ENCODE data around the gene SPEF1. TPM values are rescaled to one million over a fixed set of nuclear protein-coding genes. Genes with fewer than 3 reads are reported as not detected.
"Not testable (repeated sequence)": the region's sequence is repeated elsewhere in the genome, so short reads cannot be mapped to it uniquely, and the experiment has no call there.

The SPEF1 gene
- total and polyA plus RNA-seq, 8 donors = 0.20 to 1.7 (median 0.53) TPM

DNA sequence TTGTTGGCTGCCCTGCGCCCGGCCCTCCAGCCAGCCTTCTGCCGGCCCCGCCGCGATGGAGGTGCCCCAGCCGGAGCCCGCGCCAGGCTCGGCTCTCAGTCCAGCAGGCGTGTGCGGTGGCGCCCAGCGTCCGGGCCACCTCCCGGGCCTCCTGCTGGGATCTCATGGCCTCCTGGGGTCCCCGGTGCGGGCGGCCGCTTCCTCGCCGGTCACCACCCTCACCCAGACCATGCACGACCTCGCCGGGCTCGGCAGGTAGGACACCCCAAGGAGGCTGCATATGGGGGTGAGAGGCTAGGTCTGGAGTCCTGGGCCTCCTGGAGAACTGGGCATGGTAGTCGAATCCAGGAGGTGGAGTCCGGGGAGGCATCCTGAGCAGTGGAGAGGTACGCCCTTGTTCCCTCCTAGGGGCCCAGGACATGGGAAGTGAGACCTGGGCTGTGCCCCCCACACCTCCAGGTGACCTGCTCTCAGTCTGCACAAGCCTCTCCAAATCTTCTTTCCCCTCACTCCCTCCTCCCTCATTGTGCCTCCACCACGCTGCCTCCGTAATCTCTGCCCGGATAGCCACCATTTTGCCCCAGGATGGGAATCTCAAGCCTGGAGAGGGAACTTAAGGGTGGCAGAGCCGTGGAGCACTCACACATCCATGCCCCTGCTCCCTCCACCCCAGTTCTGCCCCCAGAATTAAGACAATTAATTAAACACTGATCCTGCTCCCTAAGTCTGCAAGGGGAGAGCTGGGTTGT, 15.4 kb upstream of the SPEF1 start:
- no peaks in the 10 kb centered on the region for H3K27me3 ChIP-seq
- H3K36me3 ChIP-seq = no peaks in the 10 kb centered on the region
- no peak overlapping the region for H3K27ac ChIP-seq
- peak overlapping the region; percentile 3 to 72 (median 50) for H3K4me3 ChIP-seq
- TF ChIP-seq, protein P1, sequence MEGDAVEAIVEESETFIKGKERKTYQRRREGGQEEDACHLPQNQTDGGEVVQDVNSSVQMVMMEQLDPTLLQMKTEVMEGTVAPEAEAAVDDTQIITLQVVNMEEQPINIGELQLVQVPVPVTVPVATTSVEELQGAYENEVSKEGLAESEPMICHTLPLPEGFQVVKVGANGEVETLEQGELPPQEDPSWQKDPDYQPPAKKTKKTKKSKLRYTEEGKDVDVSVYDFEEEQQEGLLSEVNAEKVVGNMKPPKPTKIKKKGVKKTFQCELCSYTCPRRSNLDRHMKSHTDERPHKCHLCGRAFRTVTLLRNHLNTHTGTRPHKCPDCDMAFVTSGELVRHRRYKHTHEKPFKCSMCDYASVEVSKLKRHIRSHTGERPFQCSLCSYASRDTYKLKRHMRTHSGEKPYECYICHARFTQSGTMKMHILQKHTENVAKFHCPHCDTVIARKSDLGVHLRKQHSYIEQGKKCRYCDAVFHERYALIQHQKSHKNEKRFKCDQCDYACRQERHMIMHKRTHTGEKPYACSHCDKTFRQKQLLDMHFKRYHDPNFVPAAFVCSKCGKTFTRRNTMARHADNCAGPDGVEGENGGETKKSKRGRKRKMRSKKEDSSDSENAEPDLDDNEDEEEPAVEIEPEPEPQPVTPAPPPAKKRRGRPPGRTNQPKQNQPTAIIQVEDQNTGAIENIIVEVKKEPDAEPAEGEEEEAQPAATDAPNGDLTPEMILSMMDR (IDR thresholded peaks at IDR 0.05) = no peak
- 15 to 19% methylated on average over 26 to 33 of the region's 33 CpGs for WGBS, 2 donors
- no peaks in the 10 kb centered on the region for H3K9me3 ChIP-seq
- ATAC-seq (peak in 1 of 4 donors; percentile 6), FAIRE-seq (no peak), DNase-seq (peak in 2 of 6 donors; percentile 41 to 77)
- H3K4me1 ChIP-seq = peaks cover 0 to 7% (median 0%) of the 10 kb centered on the region in 3 donors
- intact Hi-C loops (cut with DNase I) = no loop called here

DNA sequence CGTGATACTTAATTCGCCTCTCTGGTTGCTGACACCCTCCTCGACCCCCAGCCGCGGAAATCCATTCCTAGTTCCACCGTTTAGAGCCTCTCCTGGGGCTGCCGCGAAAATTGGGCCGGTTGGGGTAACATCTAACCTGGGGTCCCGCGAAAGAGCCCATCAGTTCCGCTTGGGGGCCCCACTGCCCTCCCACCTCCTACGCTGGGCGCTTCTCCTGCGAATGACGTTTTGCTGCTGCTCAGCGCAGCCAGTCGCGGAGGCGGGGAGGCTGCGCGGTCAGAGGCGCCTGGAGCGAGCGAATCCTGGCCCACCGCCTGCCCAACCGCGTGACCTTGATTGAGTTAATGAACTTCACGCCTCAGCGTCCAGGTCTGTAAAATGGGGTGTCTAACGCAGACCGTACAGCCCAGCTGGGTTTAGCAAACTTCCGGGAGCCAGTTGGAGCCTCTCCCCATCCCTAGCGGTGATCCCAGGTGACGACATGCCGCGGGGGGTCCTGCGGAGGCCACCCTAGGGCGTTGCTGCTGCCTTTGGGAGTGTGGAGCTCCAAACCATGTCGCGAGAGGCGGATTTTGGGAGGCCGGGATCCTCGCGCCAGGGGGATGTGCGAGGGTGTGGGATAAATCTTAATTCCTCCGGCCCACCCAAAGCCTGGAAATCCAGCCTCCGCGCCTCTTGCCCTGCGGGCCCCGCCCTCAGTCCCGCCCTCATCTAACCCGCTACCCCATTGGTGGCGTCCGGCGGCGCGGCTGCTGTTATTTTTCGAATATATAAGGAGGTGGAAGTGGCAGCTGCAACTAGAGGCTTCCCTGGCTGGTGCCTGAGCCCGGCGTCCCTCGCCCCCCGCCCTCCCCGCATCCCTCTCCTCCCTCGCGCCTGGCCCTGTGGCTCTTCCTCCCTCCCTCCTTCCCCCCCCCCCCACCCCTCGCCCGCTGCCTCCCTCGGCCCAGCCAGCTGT, 14.5 kb upstream of the SPEF1 start, which contains the start of gene CDC25B:
Gene CDC25B, plus strand, starts transcription at position 800 of the 958 bp plus-strand sequence. CDS start 222 bp downstream, outside the sequence.
- no peak for FAIRE-seq
- H3K4me1 ChIP-seq = peaks cover 0 to 7% (median 0%) of the 10 kb centered on the region in 3 donors
- ATAC-seq = peak; percentile 95 to 96 (median 96)
- H3K36me3 ChIP-seq = no peaks in the 10 kb centered on the region
- WGBS, 2 donors = 1 to 3% methylated on average over 51 to 68 of the region's 69 CpGs
- H3K27ac ChIP-seq = peak within 1 kb of the TSS; percentile 59 to 93 (median 83)
- peak within 1 kb of the TSS; percentile 47 to 72 (median 54) for H3K4me3 ChIP-seq
- H3K27me3 ChIP-seq = no peaks in the 10 kb centered on the region
- TF ChIP-seq, protein P1 (IDR thresholded peaks at IDR 0.05) = peak in 3 of 4 donors; percentile 17 to 29 (median 23)
- intact Hi-C loops (cut with DNase I) = no loop called here
- peak; percentile 87 to 94 (median 92) for DNase-seq
- no peaks in the 10 kb centered on the region for H3K9me3 ChIP-seq

DNA sequence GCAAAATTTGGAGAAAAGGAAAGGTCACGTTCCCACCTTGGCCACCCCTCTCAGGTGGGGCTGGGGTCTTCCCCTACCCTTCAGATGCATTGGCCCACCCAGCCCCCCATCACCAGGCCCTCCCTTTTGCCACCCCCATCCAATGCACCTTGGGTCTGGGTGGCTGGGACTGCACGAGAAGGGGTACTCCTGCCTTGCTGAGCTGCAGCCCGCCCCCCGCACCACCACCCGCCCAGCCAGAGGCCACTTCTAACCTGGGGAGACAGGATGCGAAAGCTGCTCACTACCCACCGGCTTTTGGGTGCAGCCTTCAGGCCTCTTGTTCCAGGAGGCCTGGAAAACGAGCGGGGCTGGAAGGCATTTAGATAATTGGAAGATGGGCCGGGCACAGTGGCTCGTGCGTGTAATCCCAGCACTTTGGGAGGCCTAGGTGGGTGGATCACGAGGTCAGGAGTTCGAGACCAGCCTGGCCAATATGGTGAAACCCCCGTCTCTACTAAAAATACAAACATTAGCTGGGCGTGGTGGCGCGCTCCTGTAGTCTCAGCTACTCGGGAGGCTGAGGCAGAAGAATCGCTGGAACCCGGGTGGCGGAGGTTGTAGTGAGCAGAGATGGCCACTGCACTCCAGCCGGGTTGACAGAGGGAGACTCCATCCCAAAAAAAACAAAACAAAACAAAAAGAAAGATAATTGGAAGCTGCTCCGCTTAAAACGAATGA, 13.6 kb upstream of the SPEF1 start:
- intact Hi-C loops (cut with DNase I) = no loop called here
- Histone ChIP-seq H3K4me3 (peak overlapping the region in 2 of 4 donors; percentile 54 to 72), H3K4me1 (peaks cover 0 to 7% (median 0%) of the 10 kb centered on the region in 3 donors), H3K9me3 (no peaks in the 10 kb centered on the region), H3K36me3 (no peaks in the 10 kb centered on the region), H3K27ac (peak overlapping the region in 3 of 4 donors; percentile 59 to 92 (median 74)), H3K27me3 (no peaks in the 10 kb centered on the region)
- 85 to 89% methylated on average over 25 of the region's 25 CpGs for WGBS, 2 donors
- TF ChIP-seq, protein P1 (IDR thresholded peaks at IDR 0.05) = no peak
- DNase-seq (peak in 2 of 6 donors; percentile 33 to 62), ATAC-seq (no peak), FAIRE-seq (no peak)

DNA sequence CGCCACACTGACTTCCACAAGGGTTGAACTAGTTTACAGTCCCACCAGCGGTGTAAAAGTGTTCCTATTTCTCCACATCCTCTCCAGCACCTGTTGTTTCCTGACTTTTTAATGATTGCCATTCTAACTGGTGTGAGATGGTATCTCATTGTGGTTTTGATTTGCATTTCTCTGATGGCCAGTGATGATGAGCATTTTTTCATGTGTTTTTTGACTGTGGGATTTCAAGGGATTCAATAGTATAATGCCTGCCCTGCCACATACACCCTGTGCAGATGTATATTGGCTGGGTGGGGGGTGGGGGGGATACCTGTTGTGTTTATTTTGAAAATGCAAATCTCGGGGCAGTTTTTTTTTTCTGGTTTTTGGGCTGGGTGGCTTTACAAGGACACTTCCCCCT, 12.9 kb upstream of the SPEF1 start:
- H3K36me3 ChIP-seq; ATAC-seq; H3K27me3 ChIP-seq; FAIRE-seq; H3K9me3 ChIP-seq; H3K4me1 ChIP-seq; DNase-seq; H3K27ac ChIP-seq; intact Hi-C loops (cut with DNase I); H3K4me3 ChIP-seq: not testable (repeated sequence)
- 67 to 85% methylated on average over 1 to 2 of the region's 3 CpGs for WGBS, 2 donors

DNA sequence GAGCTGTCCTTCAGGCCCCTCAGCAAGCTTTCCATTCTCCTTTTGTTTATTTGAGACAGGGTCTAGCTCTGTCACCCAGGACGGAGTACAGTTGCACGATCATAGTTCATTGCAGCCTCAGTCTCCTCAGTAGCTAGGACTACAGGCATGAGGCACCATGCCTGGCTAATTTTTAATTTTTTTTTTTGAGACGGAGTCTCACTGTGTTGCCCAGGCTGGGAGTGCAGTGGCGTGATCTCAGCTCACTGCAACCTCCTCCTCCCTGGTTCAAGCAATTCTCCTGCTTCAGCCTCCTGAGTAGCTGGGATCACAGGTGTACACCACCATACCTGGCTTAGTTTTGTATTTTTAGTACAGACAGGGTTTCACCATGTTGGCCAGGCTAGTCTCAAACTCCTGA, 8.0 kb upstream of the SPEF1 start:
- H3K9me3 ChIP-seq, FAIRE-seq, H3K27me3 ChIP-seq, H3K36me3 ChIP-seq, ATAC-seq, H3K4me3 ChIP-seq, DNase-seq, H3K27ac ChIP-seq: not testable (repeated sequence)
- intact Hi-C loops (cut with DNase I) = loop anchor here in 1 of 3 donors (5.0 kb wide), 1 partner anchor 33 kb away; the partner anchor contains the start of gene AP5S1
- 91% methylated on average over 4 of the region's 4 CpGs for WGBS, 2 donors
- peaks cover 7 to 23% (median 11%) of the 10 kb centered on the region in 3 donors for H3K4me1 ChIP-seq
